Measurements from ENCODE around the gene ARFGEF3. TPM values are rescaled to one million over a fixed set of nuclear protein-coding genes. Genes with fewer than 3 reads are reported as not detected.
A peak's percentile ranks its signal among the peaks of the same experiment; 100 is the strongest.

Gene ARFGEF3
- total and polyA plus RNA-seq, 10 of the 15 experiments (the other 5 are each of a cell fraction or from before 2014, with no cell fraction given): under 0.01 to 0.08 (median 0.02) TPM; not detected in 1

DNA sequence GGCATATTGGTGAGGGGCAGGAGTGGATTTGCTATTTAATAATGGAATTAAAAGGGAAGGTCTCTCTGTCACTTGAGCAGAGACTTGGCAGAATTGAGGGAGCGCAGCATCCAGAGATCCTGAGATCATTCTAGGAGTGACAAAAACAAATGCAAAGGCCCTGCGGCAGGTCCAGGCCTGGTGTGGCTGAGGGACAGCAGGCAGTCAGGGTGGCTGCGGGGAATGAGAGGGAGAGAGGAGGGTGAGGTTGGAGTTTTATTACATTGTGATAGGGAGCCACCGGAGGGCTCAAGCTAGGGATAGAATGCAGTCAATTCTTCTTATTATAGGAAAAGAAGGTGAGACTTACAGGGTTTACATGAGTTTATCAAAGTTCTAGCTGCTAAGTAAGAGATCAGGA, 116.1 kb downstream of the ARFGEF3 start (continued):
- TF ChIP-seq, protein P1, sequence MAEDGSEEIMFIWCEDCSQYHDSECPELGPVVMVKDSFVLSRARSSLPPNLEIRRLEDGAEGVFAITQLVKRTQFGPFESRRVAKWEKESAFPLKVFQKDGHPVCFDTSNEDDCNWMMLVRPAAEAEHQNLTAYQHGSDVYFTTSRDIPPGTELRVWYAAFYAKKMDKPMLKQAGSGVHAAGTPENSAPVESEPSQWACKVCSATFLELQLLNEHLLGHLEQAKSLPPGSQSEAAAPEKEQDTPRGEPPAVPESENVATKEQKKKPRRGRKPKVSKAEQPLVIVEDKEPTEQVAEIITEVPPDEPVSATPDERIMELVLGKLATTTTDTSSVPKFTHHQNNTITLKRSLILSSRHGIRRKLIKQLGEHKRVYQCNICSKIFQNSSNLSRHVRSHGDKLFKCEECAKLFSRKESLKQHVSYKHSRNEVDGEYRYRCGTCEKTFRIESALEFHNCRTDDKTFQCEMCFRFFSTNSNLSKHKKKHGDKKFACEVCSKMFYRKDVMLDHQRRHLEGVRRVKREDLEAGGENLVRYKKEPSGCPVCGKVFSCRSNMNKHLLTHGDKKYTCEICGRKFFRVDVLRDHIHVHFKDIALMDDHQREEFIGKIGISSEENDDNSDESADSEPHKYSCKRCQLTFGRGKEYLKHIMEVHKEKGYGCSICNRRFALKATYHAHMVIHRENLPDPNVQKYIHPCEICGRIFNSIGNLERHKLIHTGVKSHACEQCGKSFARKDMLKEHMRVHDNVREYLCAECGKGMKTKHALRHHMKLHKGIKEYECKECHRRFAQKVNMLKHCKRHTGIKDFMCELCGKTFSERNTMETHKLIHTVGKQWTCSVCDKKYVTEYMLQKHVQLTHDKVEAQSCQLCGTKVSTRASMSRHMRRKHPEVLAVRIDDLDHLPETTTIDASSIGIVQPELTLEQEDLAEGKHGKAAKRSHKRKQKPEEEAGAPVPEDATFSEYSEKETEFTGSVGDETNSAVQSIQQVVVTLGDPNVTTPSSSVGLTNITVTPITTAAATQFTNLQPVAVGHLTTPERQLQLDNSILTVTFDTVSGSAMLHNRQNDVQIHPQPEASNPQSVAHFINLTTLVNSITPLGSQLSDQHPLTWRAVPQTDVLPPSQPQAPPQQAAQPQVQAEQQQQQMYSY (CRISPR knock-in tag; IDR thresholded peaks at IDR 0.05): no peak
- TF ChIP-seq GABPA (IDR thresholded peaks at IDR 0.05; ENCODE audit: low read depth) (no peak), TCF12 (IDR thresholded peaks at IDR 0.05; ENCODE audit: low read depth, low read length) (no peak), IRF4 (IDR thresholded peaks at IDR 0.05; ENCODE audit: low read depth, low read length) (no peak), ZNF274 (IDR thresholded peaks at IDR 0.05; ENCODE audit: insufficient read depth, insufficient read length) (no peak), STAT1 (conservative IDR thresholded peaks at IDR 0.05) (no peak), JUNB (IDR thresholded peaks at IDR 0.05) (no peak), NR2C1 (IDR thresholded peaks at IDR 0.05) (no peak)

DNA sequence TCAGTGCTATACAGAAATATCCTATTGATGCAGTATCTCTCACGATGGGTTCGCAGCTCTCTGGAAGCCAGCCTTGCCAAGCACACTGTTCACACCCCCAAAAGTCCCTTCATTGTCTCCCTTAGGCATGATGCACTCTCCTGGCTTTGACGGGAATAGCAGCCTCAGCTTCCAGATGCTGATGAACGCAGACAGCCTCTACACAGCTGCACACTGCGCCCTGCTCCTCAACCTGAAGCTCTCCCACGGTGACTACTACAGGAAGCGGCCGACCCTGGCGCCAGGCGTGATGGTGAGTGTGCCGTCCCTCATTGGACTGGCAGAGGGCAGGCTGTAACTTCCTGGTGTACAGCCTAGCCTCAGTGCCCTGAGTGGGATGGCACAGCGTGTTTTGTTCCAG, 116.6 kb downstream of the ARFGEF3 start:
- H3K9ac ChIP-seq (ENCODE audit: control insufficient read depth, insufficient read depth, low read length): no peak overlapping the region
- H3K36me3 ChIP-seq (ENCODE audit: control insufficient read depth in 2 of 2, insufficient read depth in 2 of 2, low read length in 1 of 2): no peaks in the 10 kb centered on the region
- ChIA-PET SMC1A (ENCODE audit: uncharacterized antibody, unreplicated experiment) (no interaction called here), RAD21 (ENCODE audit: unreplicated experiment) (no interaction called here), POLR2A (no interaction called here), CTCF (interaction anchor here (0.5 to 1.1 kb wide), 3 partner anchors 10 to 827 kb away, joined by 3 to 4 read pairs (median 3); no protein-coding TSS in a partner anchor)
- H4K20me1 ChIP-seq (ENCODE audit: control insufficient read depth, insufficient read depth): no peaks in the 10 kb centered on the region
- no peak overlapping the region for H3K27ac ChIP-seq (ENCODE audit: control insufficient read depth, insufficient read depth)
- DNase-seq (ENCODE audit: low read depth, low spot score) (no peak), FAIRE-seq (no peak), ATAC-seq (no peak; the same call in 1 of the 3 replicates)
- intact Hi-C loops (cut with micrococcal nuclease; ENCODE audit: unreplicated experiment): no loop called here
- no peaks in the 10 kb centered on the region for H3K4me1 ChIP-seq (ENCODE audit: control insufficient read depth, insufficient read depth, low read length)
- no peak overlapping the region for H2AFZ ChIP-seq (ENCODE audit: control insufficient read depth, low read depth, low read length)
- BruUV-seq (replicated peaks): no TSS peak
- H3K9me3 ChIP-seq (replicated peaks; ENCODE audit: control insufficient read depth, insufficient read depth, low read length): no peaks in the 10 kb centered on the region
- TF ChIP-seq, protein P2, sequence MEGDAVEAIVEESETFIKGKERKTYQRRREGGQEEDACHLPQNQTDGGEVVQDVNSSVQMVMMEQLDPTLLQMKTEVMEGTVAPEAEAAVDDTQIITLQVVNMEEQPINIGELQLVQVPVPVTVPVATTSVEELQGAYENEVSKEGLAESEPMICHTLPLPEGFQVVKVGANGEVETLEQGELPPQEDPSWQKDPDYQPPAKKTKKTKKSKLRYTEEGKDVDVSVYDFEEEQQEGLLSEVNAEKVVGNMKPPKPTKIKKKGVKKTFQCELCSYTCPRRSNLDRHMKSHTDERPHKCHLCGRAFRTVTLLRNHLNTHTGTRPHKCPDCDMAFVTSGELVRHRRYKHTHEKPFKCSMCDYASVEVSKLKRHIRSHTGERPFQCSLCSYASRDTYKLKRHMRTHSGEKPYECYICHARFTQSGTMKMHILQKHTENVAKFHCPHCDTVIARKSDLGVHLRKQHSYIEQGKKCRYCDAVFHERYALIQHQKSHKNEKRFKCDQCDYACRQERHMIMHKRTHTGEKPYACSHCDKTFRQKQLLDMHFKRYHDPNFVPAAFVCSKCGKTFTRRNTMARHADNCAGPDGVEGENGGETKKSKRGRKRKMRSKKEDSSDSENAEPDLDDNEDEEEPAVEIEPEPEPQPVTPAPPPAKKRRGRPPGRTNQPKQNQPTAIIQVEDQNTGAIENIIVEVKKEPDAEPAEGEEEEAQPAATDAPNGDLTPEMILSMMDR (IDR thresholded peaks at IDR 0.05 in 2 of 3, conservative IDR thresholded peaks at IDR 0.05 in 1 of 3; ENCODE audit: control insufficient read depth in 2 of 3, extremely low read depth in 1 of 3, insufficient read depth in 1 of 3, low read depth in 3 of 3, low read length in 3 of 3): peak; percentile 6 to 17 (median 8); a peak in 1 of 6 replicates
- no peak for TF ChIP-seq HDAC2 (IDR thresholded peaks at IDR 0.05)
- WGBS (ENCODE audit: insufficient coverage, insufficient replicate concordance, low lambda C conversion rate, missing lambda C conversion rate): 45% methylated on average over 12 of the region's 12 CpGs
- H3K79me2 ChIP-seq (ENCODE audit: control insufficient read depth, insufficient read depth, low read length): no peaks in the 10 kb centered on the region
- H3K4me3 ChIP-seq: no peak overlapping the region
- no peak overlapping the region for H3K4me2 ChIP-seq (ENCODE audit: control insufficient read depth, insufficient read depth)
- no peaks in the 10 kb centered on the region for H3K27me3 ChIP-seq (replicated peaks in 1 of 2; ENCODE audit: control insufficient read depth in 2 of 2, insufficient read depth in 2 of 2, low read length in 1 of 2)
- in situ Hi-C loops (cut with MboI): no loop called here

Data from GM12878 (cell line).